Neural crest cell (in vitro differentiated cells): ENCODE results near the gene CHML. TPM values are rescaled to one million over a fixed set of nuclear protein-coding genes. Genes with fewer than 3 reads are reported as not detected.
A peak's percentile ranks its signal among the peaks of the same experiment; 100 is the strongest.

Experiments used
- DNase-seq: peaks from one replicate; pipeline ENCODE4 v3.0.0; 2021; ENCODE audit warnings: low read depth, mixed read lengths, low spot score
- H3K27ac Mint-ChIP-seq: one replicate; pipeline ENCODE4 v1.8.0; 2021; ENCODE audit warnings: mild to moderate bottlenecking, mixed read lengths; ENCODE audit not compliant: unreplicated experiment
- H3K27me3 Mint-ChIP-seq: 2 replicates; pipeline ENCODE4 v1.8.0; 2021; ENCODE audit warnings: low read depth, mild to moderate bottlenecking, mixed read lengths
- H3K36me3 Mint-ChIP-seq: 2 replicates; pipeline ENCODE4 v1.8.0; 2021; ENCODE audit warnings: low read depth, mild to moderate bottlenecking, mixed read lengths
- H3K4me1 Mint-ChIP-seq: 2 replicates; pipeline ENCODE4 v1.8.0; 2021; ENCODE audit warnings: mixed read lengths
- H3K4me3 Mint-ChIP-seq: one replicate; pipeline ENCODE4 v1.8.0; 2021; ENCODE audit warnings: mild to moderate bottlenecking, mixed read lengths
- H3K9me3 Mint-ChIP-seq: 2 replicates; pipeline ENCODE4 v1.8.0; 2021; ENCODE audit warnings: mixed read lengths
- total RNA-seq: library from RNA; stranded (reverse); gene quantifications from 2 replicates; pipeline ENCODE4 v1.2.1, GENCODE V29; 2021
- TF ChIP-seq, protein P1 (sequence below): fragments of 200-600 bp; sonication (generic); conservative IDR thresholded peaks from 2 replicates; pipeline ENCODE4 v1.5.0; 2021; ENCODE audit warnings: antibody characterized with exemption, mild to moderate bottlenecking

CHML gene
- total RNA-seq, 1 donor from 2014 or later, result 22.5 TPM

DNA sequence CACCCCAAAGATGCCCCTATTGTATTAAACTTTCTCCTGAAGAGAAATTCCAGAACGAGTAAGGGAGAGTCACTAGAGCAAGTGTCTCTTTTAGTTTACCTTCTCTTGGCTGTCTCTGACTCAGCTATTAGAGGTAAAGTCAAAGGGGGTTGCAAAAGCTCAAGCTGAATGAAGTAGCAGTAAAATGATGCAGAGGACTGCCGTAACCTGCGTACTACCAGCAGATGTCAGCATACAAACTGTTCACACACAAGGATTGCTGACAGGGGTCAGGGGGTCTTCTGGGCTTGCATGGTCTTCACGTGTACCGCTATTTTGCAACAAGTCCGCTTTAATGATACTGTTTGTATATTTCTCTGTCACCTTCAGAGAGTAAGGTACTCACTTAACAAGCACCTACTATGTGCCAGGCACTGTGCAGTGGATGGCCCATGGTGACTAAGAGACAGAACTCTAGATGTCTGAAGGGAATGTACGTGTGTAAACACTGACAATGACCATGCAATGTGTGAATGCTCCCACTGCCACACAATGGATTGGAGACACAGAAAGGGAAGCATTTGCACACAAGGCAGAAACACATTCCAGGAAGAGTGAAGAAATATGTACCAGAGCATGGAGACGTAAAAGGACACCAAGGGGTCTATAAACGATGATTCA, 34.9 kb downstream of the CHML start:
- DNase-seq, result no peak

DNA sequence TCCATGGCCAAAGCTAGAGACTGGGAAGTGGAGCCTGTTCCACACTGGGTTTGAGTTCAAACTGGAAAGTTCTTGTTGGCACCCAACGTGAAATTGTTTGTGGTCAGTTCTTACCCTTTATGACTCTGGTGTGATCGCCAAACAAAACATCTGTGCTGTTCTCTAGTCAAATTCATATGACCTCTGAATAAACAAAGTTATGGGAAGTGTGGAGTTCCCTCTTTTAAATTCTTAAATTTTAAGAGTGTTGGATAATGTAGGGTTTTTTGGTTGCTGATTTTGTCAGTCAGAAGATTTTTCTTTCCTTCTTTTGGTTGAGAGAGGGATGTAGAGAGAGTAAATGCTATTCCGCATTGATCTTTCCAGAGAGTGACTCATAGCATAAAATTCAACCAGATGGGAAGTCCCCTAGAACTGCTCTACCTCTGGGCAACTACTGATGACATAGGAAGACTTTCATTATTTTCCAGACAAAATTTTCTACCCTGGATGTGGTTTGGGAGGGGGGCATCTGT, 36.4 kb downstream of the CHML start:
- Mint-ChIP-seq H3K27me3 (no peaks in the 10 kb centered on the region), H3K36me3 (peaks cover 25% of the 10 kb centered on the region), H3K4me3 (no peak overlapping the region), H3K27ac (no peak overlapping the region), H3K4me1 (no peaks in the 10 kb centered on the region), H3K9me3 (peaks cover 3% of the 10 kb centered on the region)
- TF ChIP-seq, protein P1, sequence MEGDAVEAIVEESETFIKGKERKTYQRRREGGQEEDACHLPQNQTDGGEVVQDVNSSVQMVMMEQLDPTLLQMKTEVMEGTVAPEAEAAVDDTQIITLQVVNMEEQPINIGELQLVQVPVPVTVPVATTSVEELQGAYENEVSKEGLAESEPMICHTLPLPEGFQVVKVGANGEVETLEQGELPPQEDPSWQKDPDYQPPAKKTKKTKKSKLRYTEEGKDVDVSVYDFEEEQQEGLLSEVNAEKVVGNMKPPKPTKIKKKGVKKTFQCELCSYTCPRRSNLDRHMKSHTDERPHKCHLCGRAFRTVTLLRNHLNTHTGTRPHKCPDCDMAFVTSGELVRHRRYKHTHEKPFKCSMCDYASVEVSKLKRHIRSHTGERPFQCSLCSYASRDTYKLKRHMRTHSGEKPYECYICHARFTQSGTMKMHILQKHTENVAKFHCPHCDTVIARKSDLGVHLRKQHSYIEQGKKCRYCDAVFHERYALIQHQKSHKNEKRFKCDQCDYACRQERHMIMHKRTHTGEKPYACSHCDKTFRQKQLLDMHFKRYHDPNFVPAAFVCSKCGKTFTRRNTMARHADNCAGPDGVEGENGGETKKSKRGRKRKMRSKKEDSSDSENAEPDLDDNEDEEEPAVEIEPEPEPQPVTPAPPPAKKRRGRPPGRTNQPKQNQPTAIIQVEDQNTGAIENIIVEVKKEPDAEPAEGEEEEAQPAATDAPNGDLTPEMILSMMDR, result no peak
- no peak for DNase-seq

More for the DNA sequence above, 34.9 kb downstream of the CHML start:
- Mint-ChIP-seq H3K9me3 (peaks cover 3% of the 10 kb centered on the region), H3K27ac (no peak overlapping the region), H3K4me3 (no peak overlapping the region), H3K27me3 (no peaks in the 10 kb centered on the region), H3K4me1 (no peaks in the 10 kb centered on the region), H3K36me3 (peaks cover 25% of the 10 kb centered on the region)
- TF ChIP-seq, protein P1, result peak; percentile 45

DNA sequence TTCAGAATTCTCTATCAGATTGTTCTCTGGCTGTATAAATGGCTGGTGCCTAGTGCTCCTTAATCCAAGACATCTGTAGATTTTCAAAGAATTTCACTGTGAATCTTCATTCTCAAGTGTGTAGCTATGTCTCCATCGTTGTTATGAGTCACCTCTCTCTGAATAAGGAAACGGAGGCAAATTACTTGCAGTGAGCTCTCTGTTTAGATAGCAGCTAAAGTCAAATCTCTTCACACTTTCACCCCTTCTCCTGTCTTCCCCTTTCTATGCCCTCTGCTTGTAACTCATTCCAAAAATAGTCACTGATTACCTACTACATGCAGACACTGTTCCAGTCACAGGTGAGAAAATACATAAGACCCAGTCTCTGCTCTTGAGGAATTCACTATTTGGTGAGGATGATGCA, 39.7 kb downstream of the CHML start:
- no peak overlapping the region for H3K4me3 Mint-ChIP-seq
- H3K27me3 Mint-ChIP-seq, result no peaks in the 10 kb centered on the region
- TF ChIP-seq, protein P1, result no peak
- H3K4me1 Mint-ChIP-seq, result no peaks in the 10 kb centered on the region
- peaks cover 32% of the 10 kb centered on the region for H3K36me3 Mint-ChIP-seq
- no peak for DNase-seq
- H3K9me3 Mint-ChIP-seq, result peaks cover 3% of the 10 kb centered on the region
- H3K27ac Mint-ChIP-seq, result peak overlapping the region; percentile 30

DNA sequence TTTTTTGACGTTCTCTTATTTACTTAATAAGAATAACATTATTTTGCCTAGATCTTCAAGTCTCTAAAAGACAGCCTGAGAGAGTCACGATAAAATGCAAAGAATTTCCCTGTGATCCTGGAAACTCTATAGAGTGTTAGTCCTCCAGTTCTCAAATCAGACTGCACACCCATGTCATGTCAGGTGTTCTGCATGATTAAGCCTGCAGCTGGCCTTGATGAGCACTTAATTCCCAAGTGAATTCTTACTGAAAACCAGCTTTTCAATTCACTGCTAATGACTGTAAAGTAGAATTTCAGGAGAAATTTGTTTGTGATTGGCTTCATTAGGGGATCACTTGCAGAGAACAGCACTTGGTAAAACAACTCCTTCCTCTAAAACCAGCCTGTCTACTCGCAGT, 41.9 kb downstream of the CHML start:
- peaks cover 3% of the 10 kb centered on the region for H3K9me3 Mint-ChIP-seq
- H3K27ac Mint-ChIP-seq, result no peak overlapping the region

DNA sequence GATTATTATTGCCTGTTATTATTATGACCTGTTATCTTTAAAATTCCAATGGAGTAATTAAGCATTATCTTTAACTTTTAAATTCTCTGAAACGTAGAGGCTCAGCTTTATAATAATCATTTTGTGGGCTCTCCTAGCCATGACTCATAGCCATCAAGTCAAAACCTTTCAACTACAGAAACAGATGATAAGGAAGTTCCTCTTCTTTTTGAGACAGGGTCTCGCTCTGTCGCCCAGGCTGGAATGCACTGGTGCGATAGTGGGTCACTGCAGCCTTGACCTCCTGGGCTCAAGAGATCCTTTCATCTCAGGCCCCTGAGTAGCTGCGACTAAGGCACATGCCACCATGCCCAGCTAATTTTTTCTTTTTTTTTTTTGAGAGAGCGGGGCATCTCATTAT, 43.5 kb downstream of the CHML start:
- H3K4me3 Mint-ChIP-seq, result no peak overlapping the region

More for the DNA sequence above, 41.9 kb downstream of the CHML start:
- peaks cover 40% of the 10 kb centered on the region for H3K36me3 Mint-ChIP-seq
- no peaks in the 10 kb centered on the region for H3K27me3 Mint-ChIP-seq
- H3K4me1 Mint-ChIP-seq, result no peaks in the 10 kb centered on the region
- TF ChIP-seq, protein P1, result no peak
- H3K4me3 Mint-ChIP-seq, result no peak overlapping the region
- DNase-seq, result no peak

More for the DNA sequence above, 43.5 kb downstream of the CHML start:
- TF ChIP-seq, protein P1, result no peak
- Mint-ChIP-seq H3K36me3 (peaks cover 27% of the 10 kb centered on the region), H3K4me1 (no peaks in the 10 kb centered on the region), H3K9me3 (no peaks in the 10 kb centered on the region), H3K27me3 (no peaks in the 10 kb centered on the region), H3K27ac (no peak overlapping the region)
- no peak for DNase-seq
